Neural crest cell (in vitro differentiated cells): ENCODE results near the gene CAPN5. TPM values are rescaled to one million over a fixed set of nuclear protein-coding genes. Genes with fewer than 3 reads are reported as not detected.

ENCODE experiments used
- DNase-seq: peaks from one replicate; pipeline ENCODE4 v3.0.0; 2021; ENCODE audit warnings: low read depth, mixed read lengths, low spot score
- H3K27ac Mint-ChIP-seq: one replicate; pipeline ENCODE4 v1.8.0; 2021; ENCODE audit warnings: mild to moderate bottlenecking, mixed read lengths; ENCODE audit not compliant: unreplicated experiment
- H3K27me3 Mint-ChIP-seq: 2 replicates; pipeline ENCODE4 v1.8.0; 2021; ENCODE audit warnings: low read depth, mild to moderate bottlenecking, mixed read lengths
- H3K36me3 Mint-ChIP-seq: 2 replicates; pipeline ENCODE4 v1.8.0; 2021; ENCODE audit warnings: low read depth, mild to moderate bottlenecking, mixed read lengths
- H3K4me1 Mint-ChIP-seq: 2 replicates; pipeline ENCODE4 v1.8.0; 2021; ENCODE audit warnings: mixed read lengths
- H3K4me3 Mint-ChIP-seq: one replicate; pipeline ENCODE4 v1.8.0; 2021; ENCODE audit warnings: mild to moderate bottlenecking, mixed read lengths
- H3K9me3 Mint-ChIP-seq: 2 replicates; pipeline ENCODE4 v1.8.0; 2021; ENCODE audit warnings: mixed read lengths
- CTCF ChIP-seq: fragments of 200-600 bp; sonication (generic); conservative IDR thresholded peaks from 2 replicates; pipeline ENCODE4 v1.5.0; 2021; ENCODE audit warnings: antibody characterized with exemption, mild to moderate bottlenecking
- total RNA-seq: library from RNA; stranded (reverse); gene quantifications from 2 replicates; pipeline ENCODE4 v1.2.1, GENCODE V29; 2021

The CAPN5 gene
- total RNA-seq, 1 donor from 2014 or later: 25.8 TPM

DNA sequence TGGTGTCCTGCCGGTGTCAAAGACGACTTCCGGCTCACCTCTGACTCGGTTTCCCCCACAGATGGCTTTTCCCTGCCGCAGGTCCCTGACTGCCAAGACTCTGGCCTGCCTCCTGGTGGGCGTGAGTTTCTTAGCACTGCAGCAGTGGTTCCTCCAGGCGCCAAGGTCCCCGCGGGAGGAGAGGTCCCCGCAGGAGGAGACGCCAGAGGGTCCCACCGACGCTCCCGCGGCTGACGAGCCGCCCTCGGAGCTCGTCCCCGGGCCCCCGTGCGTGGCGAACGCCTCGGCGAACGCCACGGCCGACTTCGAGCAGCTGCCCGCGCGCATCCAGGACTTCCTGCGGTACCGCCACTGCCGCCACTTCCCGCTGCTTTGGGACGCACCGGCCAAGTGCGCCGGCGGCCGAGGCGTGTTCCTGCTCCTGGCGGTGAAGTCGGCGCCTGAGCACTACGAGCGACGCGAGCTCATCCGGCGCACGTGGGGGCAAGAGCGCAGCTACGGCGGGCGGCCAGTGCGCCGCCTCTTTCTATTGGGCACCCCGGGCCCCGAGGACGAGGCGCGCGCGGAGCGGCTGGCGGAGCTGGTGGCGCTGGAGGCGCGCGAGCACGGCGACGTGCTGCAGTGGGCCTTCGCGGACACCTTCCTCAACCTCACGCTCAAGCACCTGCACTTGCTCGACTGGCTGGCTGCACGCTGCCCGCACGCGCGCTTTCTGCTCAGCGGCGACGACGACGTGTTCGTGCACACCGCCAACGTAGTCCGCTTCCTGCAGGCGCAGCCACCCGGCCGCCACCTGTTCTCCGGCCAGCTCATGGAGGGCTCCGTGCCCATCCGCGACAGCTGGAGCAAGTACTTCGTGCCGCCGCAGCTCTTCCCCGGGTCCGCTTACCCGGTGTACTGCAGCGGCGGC lies 27.0 kb upstream of the CAPN5 start:
- TF ChIP-seq CTCF: peak; percentile 60
- no peak overlapping the region for H3K4me3 Mint-ChIP-seq
- DNase-seq: peak; percentile 57
- peaks cover 63% of the 10 kb centered on the region for H3K27me3 Mint-ChIP-seq
- no peaks in the 10 kb centered on the region for H3K9me3 Mint-ChIP-seq
- no peaks in the 10 kb centered on the region for H3K4me1 Mint-ChIP-seq
- H3K36me3 Mint-ChIP-seq: no peaks in the 10 kb centered on the region
- no peak overlapping the region for H3K27ac Mint-ChIP-seq

- Mint-ChIP-seq H3K9me3 (no peaks in the 10 kb centered on the region), H3K4me3 (no peak overlapping the region), H3K36me3 (no peaks in the 10 kb centered on the region), H3K27me3 (peaks cover 64% of the 10 kb centered on the region), H3K27ac (no peak overlapping the region), H3K4me1 (no peaks in the 10 kb centered on the region)
- no peak for TF ChIP-seq CTCF
- no peak for DNase-seq
These were observed 26.4 kb upstream of the CAPN5 start for GRCh38 chr11:77040401-77040777.

DNA sequence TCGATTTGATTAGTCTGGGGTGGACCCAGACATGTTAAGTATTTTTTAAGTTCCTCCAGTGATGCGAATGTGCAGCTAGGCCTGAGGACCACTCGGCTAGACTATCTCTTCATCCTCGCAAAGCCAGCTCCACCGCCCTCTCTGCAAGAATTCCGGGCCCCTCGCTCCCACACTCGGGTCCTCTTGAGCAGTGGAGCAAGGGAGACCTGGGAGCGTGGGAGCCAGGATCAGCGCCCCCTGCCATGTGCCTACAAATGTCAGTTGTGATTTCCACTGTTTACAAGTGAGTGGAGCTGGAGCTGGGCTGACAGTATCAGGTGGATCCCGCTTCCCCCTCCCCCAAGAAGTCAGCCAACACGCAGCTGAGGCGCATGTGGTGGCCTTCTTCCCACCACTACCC lies 25.9 kb upstream of the CAPN5 start:
- H3K4me3 Mint-ChIP-seq: peak overlapping the region; percentile 6
- no peaks in the 10 kb centered on the region for H3K4me1 Mint-ChIP-seq
- TF ChIP-seq CTCF: no peak
- no peak overlapping the region for H3K27ac Mint-ChIP-seq
- H3K9me3 Mint-ChIP-seq: no peaks in the 10 kb centered on the region
- no peak for DNase-seq
- peaks cover 64% of the 10 kb centered on the region for H3K27me3 Mint-ChIP-seq
- no peaks in the 10 kb centered on the region for H3K36me3 Mint-ChIP-seq

- no peaks in the 10 kb centered on the region for H3K36me3 Mint-ChIP-seq
- peaks cover 10% of the 10 kb centered on the region for H3K4me1 Mint-ChIP-seq
- H3K4me3 Mint-ChIP-seq: peak overlapping the region; percentile 22
- no peak for TF ChIP-seq CTCF
- DNase-seq: no peak
- H3K27me3 Mint-ChIP-seq: peaks cover 63% of the 10 kb centered on the region
- H3K27ac Mint-ChIP-seq: no peak overlapping the region
- H3K9me3 Mint-ChIP-seq: no peaks in the 10 kb centered on the region
These were observed 24.6 kb upstream of the CAPN5 start for GRCh38 chr11:77042111-77042726.

GRCh38 chr11:77044356-77044755 lies 22.4 kb upstream of the CAPN5 start:
- Mint-ChIP-seq H3K36me3 (no peaks in the 10 kb centered on the region), H3K27me3 (peaks cover 45% of the 10 kb centered on the region)
- no peak for TF ChIP-seq CTCF

More at GRCh38 chr11:77044356-77044755, 22.4 kb upstream of the CAPN5 start:
- no peak for DNase-seq
- H3K4me3 Mint-ChIP-seq: no peak overlapping the region
- H3K27ac Mint-ChIP-seq: no peak overlapping the region
- H3K4me1 Mint-ChIP-seq: peaks cover 10% of the 10 kb centered on the region
- no peaks in the 10 kb centered on the region for H3K9me3 Mint-ChIP-seq
